IMR-90 (cell line): ENCODE measurements around the gene ATP5PD. TPM values are rescaled to one million over a fixed set of nuclear protein-coding genes. Genes with fewer than 3 reads are reported as not detected.

ENCODE experiments used
- ATAC-seq: fragments of 200-7000 bp; cut with Tn5 transposase; 2 replicates; pipeline ENCODE4 v1.9.1; 2020; ENCODE audit warnings: low read depth, mild to moderate bottlenecking, moderate library complexity
- BruUV-seq: library from RNA; stranded (reverse); fragments of 400-500 nt; replicated peaks from 2 replicates; lab custom pipeline; 2021; lab: Mats Ljungman, UMichigan
- CTCF ChIA-PET: fragments of 300-600 bp; formaldehyde crosslinking; extraction: SDS; loops from one replicate; lab custom pipeline; 2021; ENCODE audit warnings: antibody characterized with exemption; lab: Yijun Ruan, JAX
- POLR2A ChIA-PET: fragments of 300-600 bp; sonication (Branson Sonifier 250); formaldehyde crosslinking; loops from one replicate; lab custom pipeline; 2022; ENCODE audit warnings: antibody characterized with exemption; ENCODE audit not compliant: unreplicated experiment; lab: Charles Lee
- DNase-seq: peaks from one replicate; pipeline ENCODE4 v3.0.0; 2013
- H2AFZ ChIP-seq: replicated peaks from 2 replicates; pipeline ENCODE3; 2013; ENCODE audit warnings: low read length, mild to moderate bottlenecking; ENCODE audit not compliant: poor library complexity
- H2AK5ac ChIP-seq: 2 replicates; pipeline ENCODE4 v1.6.1; 2013; ENCODE audit warnings: low read depth, low read length, inconsistent platforms
- H2AK9ac ChIP-seq: replicated peaks from 2 replicates; pipeline ENCODE3; 2013; ENCODE audit warnings: mild to moderate bottlenecking, low read depth, low read length, moderate library complexity; ENCODE audit not compliant: poor library complexity
- H2BK120ac ChIP-seq: 2 replicates; pipeline ENCODE4 v1.6.1; 2013; ENCODE audit warnings: low read depth, low read length, inconsistent platforms
- H2BK15ac ChIP-seq: 3 replicates; pipeline ENCODE4 v1.6.1; 2013; ENCODE audit warnings: low read depth, low read length, inconsistent platforms
- H2BK20ac ChIP-seq: 2 replicates; pipeline ENCODE4 v1.6.1; 2013; ENCODE audit warnings: low read depth, mild to moderate bottlenecking, inconsistent platforms, low read length, moderate library complexity
- H2BK5ac ChIP-seq: 2 replicates; pipeline ENCODE4 v1.6.1; 2013; ENCODE audit warnings: mild to moderate bottlenecking, low read depth, low read length, inconsistent platforms; ENCODE audit not compliant: poor library complexity, severe bottlenecking
- H3K14ac ChIP-seq: replicated peaks from 2 replicates; pipeline ENCODE4 v1.6.1; 2013; ENCODE audit warnings: low read depth, low read length, inconsistent platforms
- H3K18ac ChIP-seq: 2 replicates; pipeline ENCODE4 v1.6.1; 2013; ENCODE audit warnings: low read depth, low read length, control low read depth
- H3K23ac ChIP-seq: 2 replicates; pipeline ENCODE4 v1.6.1; 2013; ENCODE audit warnings: low read depth, low read length, inconsistent platforms
- H3K27ac ChIP-seq: 2 replicates; pipeline ENCODE4 v1.5.1; 2013; ENCODE audit warnings: mild to moderate bottlenecking, control low read depth, low read length; ENCODE audit not compliant: insufficient read depth
- H3K27me3 ChIP-seq: 2 replicates; pipeline ENCODE4 v1.6.1; 2013; ENCODE audit warnings: low read length; ENCODE audit not compliant: control insufficient read depth, insufficient read depth
- H3K36me3 ChIP-seq: 2 replicates; pipeline ENCODE4 v1.6.1; 2013; ENCODE audit warnings: low read length, mixed read lengths; ENCODE audit not compliant: control insufficient read depth, insufficient read depth
- H3K4ac ChIP-seq: 2 replicates; pipeline ENCODE4 v1.6.1; 2013; ENCODE audit warnings: low read depth, low read length, inconsistent platforms
- H3K4me1 ChIP-seq: 2 replicates; pipeline ENCODE4 v1.6.1; 2013; ENCODE audit warnings: low read length, mixed read lengths; ENCODE audit not compliant: control insufficient read depth, insufficient read depth
- H3K4me2 ChIP-seq: 2 replicates; pipeline ENCODE4 v1.6.1; 2013; ENCODE audit warnings: low read depth, mild to moderate bottlenecking, control low read depth, low read length, moderate library complexity
- H3K4me3 ChIP-seq: 2 replicates; pipeline ENCODE4 v1.5.1; 2013; ENCODE audit warnings: low read depth, mild to moderate bottlenecking, control low read depth, low read length, moderate library complexity; ENCODE audit not compliant: insufficient read depth
- H3K56ac ChIP-seq: 2 replicates; pipeline ENCODE4 v1.6.1; 2013; ENCODE audit warnings: low read length, inconsistent platforms; ENCODE audit not compliant: insufficient read depth; ENCODE audit errors: extremely low read depth
- H3K79me1 ChIP-seq, 2 experiments: 2 replicates each; pipeline ENCODE4 v1.6.1; 2013; ENCODE audit warnings: low read length in 2 of 2, inconsistent platforms in 1 of 2, low read depth in 1 of 2
- H3K9ac ChIP-seq: 2 replicates; pipeline ENCODE4 v1.6.1; 2013; ENCODE audit warnings: low read depth, low read length, control low read depth
- H3K9me1 ChIP-seq: 2 replicates; pipeline ENCODE4 v1.6.1; 2013; ENCODE audit warnings: low read length, inconsistent platforms; ENCODE audit not compliant: insufficient read depth
- H3K9me3 ChIP-seq: 2 replicates; pipeline ENCODE4 v1.6.1; 2013; ENCODE audit warnings: low read length; ENCODE audit not compliant: control insufficient read depth, insufficient read depth
- H4K20me1 ChIP-seq: 2 replicates; pipeline ENCODE4 v1.6.1; 2013; ENCODE audit warnings: low read length, inconsistent platforms; ENCODE audit not compliant: insufficient read depth
- H4K5ac ChIP-seq: 2 replicates; pipeline ENCODE4 v1.6.1; 2013; ENCODE audit warnings: mild to moderate bottlenecking, low read depth, low read length, control low read depth
- H4K8ac ChIP-seq, 2 experiments: 2 replicates each; pipeline ENCODE4 v1.6.1; 2013; ENCODE audit warnings: low read depth in 2 of 2, low read length in 2 of 2, control low read depth in 1 of 2, inconsistent platforms in 1 of 2
- H4K91ac ChIP-seq: 2 replicates; pipeline ENCODE4 v1.6.1; 2013; ENCODE audit warnings: low read depth, low read length, inconsistent platforms; ENCODE audit not compliant: insufficient read depth
- CEBPB ChIP-seq: IDR thresholded peaks from 2 replicates; pipeline ENCODE4 v1.6.1; 2012; ENCODE audit warnings: low read depth, low read length, improper control_type of control experiment
- CHD1 ChIP-seq: IDR thresholded peaks from 2 replicates; pipeline ENCODE4 v1.6.1; 2012; ENCODE audit warnings: low read depth, low read length, improper control_type of control experiment
- MXI1 ChIP-seq: IDR thresholded peaks from 2 replicates; pipeline ENCODE4 v1.6.1; 2012; ENCODE audit warnings: low read depth, mild to moderate bottlenecking, low read length, moderate library complexity, borderline replicate concordance
- WGBS, 2 experiments: methylation state at CpG; one replicate each; pipeline versions ENCODE4 v1.1.5 to v1.1.7; 2013; ENCODE audit warnings: missing lambda C conversion rate in 2 of 2; ENCODE audit not compliant: insufficient read length in 1 of 2; ENCODE audit errors: extremely low coverage in 2 of 2; 5-methylcytosine and 5-hydroxymethylcytosine counted together
- dilution Hi-C: fragments of 300-500 bp; cut with HindIII; formaldehyde crosslinking; loops from one replicate; pipeline ENCODE4 v1.14.3; 2018; ENCODE audit warnings: low sequenced_read_pairs; ENCODE audit not compliant: unreplicated experiment
- in situ Hi-C: fragments of 300-500 bp; cut with MboI; formaldehyde crosslinking; loops from 3 replicates; pipeline ENCODE4 v1.14.3; 2019; ENCODE audit warnings: low sequenced_read_pairs, inconsistent platforms, mixed read lengths
- intact Hi-C: fragments of 100-400 bp; cut with micrococcal nuclease; formaldehyde crosslinking; loops from 2 replicates; pipeline ENCODE4 v1.10.0; 2022
- polyA plus RNA-seq, 3 experiments: library from polyadenylated mRNA; depleted of rRNA; stranded (reverse); fragments of >200 nt; gene quantifications; 2 replicates each; pipeline ENCODE4 v1.2.3, GENCODE V29; 2012; ENCODE audit warnings: low replicate concordance in 1 of 3
- total RNA-seq: library from RNA; depleted of rRNA; stranded (reverse); fragments of >200 nt; gene quantifications from 2 replicates; pipeline ENCODE4 v1.2.3, GENCODE V29; 2012
- TF ChIP-seq, protein P1 (sequence below): fragments of 150-350 bp; IDR thresholded peaks from 2 replicates; pipeline ENCODE4 v1.6.1; 2017; ENCODE audit warnings: mild to moderate bottlenecking, antibody characterized with exemption, low read length, low read depth
- TF ChIP-seq, protein P2 (sequence below): conservative IDR thresholded peaks from 2 replicates; pipeline ENCODE4 v1.5.1; 2012; ENCODE audit warnings: mild to moderate bottlenecking, low read depth, low read length, improper control_type of control experiment
- TF ChIP-seq, protein P3 (sequence below): fragments of 150-350 bp; IDR thresholded peaks from 2 replicates; pipeline ENCODE4 v1.6.1; 2016; ENCODE audit warnings: low read depth, mild to moderate bottlenecking, low read length, moderate library complexity, borderline replicate concordance

ATP5PD gene
- total and polyA plus RNA-seq, 2 of the 4 experiments (the other 2 are of a cell fraction), result 373 to 425 TPM

DNA sequence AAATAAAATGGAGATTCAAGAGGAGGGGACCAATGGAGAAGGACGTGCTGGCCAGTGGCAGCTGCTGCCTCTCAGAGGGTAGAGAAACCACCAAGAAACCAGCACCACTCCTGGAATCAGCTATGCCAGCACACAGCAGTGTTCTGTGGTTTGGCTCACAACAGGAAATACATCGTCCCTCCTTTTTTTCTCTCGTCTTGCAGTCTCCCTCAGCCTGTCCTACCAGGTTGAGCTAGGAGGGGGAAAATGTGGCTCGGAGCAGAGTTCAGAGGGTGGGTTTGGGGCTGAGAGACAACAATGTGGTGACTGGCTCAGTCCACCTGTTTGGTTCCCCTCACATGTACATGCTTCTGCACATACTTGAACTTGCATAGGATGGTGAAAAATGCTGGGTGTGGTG is 21.1 kb upstream of the ATP5PD start:
- H3K4me1 ChIP-seq, result no peaks in the 10 kb centered on the region
- CTCF ChIA-PET, result interaction anchor here (0.6 kb wide), 1 partner anchor 46 kb away, joined by 3 read pairs; no protein-coding TSS in a partner anchor
- no peak overlapping the region for H2BK5ac ChIP-seq
- H3K27ac ChIP-seq, result no peak overlapping the region
- POLR2A ChIA-PET, result no interaction called here
- H3K56ac ChIP-seq, result no peak overlapping the region
- in situ Hi-C loops, result loop anchor here (10.0 to 25.0 kb wide), 2 partner anchors 137 to 344 kb away; partner anchors contain the start of genes GRB2 and NUP85
- H3K79me1 ChIP-seq, result peaks cover 3% of the 10 kb centered on the region in 2 experiments; a peak in 2 of 4 replicates
- no peak overlapping the region for H4K8ac ChIP-seq
- H4K20me1 ChIP-seq, result no peaks in the 10 kb centered on the region
- peaks cover 24% of the 10 kb centered on the region; the same call in 1 of the 2 replicates for H3K36me3 ChIP-seq
- H3K9me3 ChIP-seq, result no peaks in the 10 kb centered on the region
- H3K23ac ChIP-seq, result no peak overlapping the region
- ATAC-seq (no peak), DNase-seq (no peak)
- H2AK5ac ChIP-seq, result no peak overlapping the region
- no peak overlapping the region for H2BK20ac ChIP-seq
- 0 out of 2 replicates have a peak, but pooled peaks cover 3% of the 10 kb centered on the region for H3K9me1 ChIP-seq
- BruUV-seq, result no TSS peak
- no CpG with 5 or more reads among the region's 4 CpGs for whole genome bisulfite sequencing, 2 experiments
- dilution Hi-C loops, result no loop called here
- intact Hi-C loops, result loop anchor here (10.0 kb wide), 1 partner anchor 137 kb away; the partner anchor contains the start of gene NUP85
- no peak overlapping the region for H2AFZ ChIP-seq
- no peak overlapping the region for H3K4ac ChIP-seq
- H3K9ac ChIP-seq, result no peak overlapping the region
- TF ChIP-seq CHD1, result no peak
- TF ChIP-seq MXI1, result no peak
- TF ChIP-seq, protein P1, sequence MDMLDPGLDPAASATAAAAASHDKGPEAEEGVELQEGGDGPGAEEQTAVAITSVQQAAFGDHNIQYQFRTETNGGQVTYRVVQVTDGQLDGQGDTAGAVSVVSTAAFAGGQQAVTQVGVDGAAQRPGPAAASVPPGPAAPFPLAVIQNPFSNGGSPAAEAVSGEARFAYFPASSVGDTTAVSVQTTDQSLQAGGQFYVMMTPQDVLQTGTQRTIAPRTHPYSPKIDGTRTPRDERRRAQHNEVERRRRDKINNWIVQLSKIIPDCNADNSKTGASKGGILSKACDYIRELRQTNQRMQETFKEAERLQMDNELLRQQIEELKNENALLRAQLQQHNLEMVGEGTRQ, result no peak
- TF ChIP-seq, protein P2, sequence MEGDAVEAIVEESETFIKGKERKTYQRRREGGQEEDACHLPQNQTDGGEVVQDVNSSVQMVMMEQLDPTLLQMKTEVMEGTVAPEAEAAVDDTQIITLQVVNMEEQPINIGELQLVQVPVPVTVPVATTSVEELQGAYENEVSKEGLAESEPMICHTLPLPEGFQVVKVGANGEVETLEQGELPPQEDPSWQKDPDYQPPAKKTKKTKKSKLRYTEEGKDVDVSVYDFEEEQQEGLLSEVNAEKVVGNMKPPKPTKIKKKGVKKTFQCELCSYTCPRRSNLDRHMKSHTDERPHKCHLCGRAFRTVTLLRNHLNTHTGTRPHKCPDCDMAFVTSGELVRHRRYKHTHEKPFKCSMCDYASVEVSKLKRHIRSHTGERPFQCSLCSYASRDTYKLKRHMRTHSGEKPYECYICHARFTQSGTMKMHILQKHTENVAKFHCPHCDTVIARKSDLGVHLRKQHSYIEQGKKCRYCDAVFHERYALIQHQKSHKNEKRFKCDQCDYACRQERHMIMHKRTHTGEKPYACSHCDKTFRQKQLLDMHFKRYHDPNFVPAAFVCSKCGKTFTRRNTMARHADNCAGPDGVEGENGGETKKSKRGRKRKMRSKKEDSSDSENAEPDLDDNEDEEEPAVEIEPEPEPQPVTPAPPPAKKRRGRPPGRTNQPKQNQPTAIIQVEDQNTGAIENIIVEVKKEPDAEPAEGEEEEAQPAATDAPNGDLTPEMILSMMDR, result no peak
- TF ChIP-seq, protein P3, sequence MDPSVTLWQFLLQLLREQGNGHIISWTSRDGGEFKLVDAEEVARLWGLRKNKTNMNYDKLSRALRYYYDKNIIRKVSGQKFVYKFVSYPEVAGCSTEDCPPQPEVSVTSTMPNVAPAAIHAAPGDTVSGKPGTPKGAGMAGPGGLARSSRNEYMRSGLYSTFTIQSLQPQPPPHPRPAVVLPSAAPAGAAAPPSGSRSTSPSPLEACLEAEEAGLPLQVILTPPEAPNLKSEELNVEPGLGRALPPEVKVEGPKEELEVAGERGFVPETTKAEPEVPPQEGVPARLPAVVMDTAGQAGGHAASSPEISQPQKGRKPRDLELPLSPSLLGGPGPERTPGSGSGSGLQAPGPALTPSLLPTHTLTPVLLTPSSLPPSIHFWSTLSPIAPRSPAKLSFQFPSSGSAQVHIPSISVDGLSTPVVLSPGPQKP, result no peak
- TF ChIP-seq CEBPB, result no peak
- H3K4me2 ChIP-seq, result no peak overlapping the region
- no peak overlapping the region for H4K5ac ChIP-seq
- no peak overlapping the region for H4K91ac ChIP-seq
- H3K4me3 ChIP-seq, result no peak overlapping the region
- no peak overlapping the region for H2BK120ac ChIP-seq
- no peak overlapping the region for H2AK9ac ChIP-seq
- no peak overlapping the region for H3K14ac ChIP-seq
- H3K18ac ChIP-seq, result no peak overlapping the region
- H3K27me3 ChIP-seq, result no peaks in the 10 kb centered on the region
- no peak overlapping the region for H2BK15ac ChIP-seq
